Endodermal cell (in vitro differentiated cells): ENCODE measurements around the gene BUD23. TPM values are rescaled to one million over a fixed set of nuclear protein-coding genes. Genes with fewer than 3 reads are reported as not detected.

ENCODE experiments used
- DNase-seq: peaks from one replicate; pipeline ENCODE4 v3.0.0-alpha.2; 2017
- H3K27ac ChIP-seq: 2 replicates; pipeline ENCODE4 v1.5.1; 2013; ENCODE audit warnings: mild to moderate bottlenecking, low read depth, low read length, moderate library complexity
- H3K27me3 ChIP-seq: 2 replicates; pipeline ENCODE4 v1.6.1; 2013; ENCODE audit warnings: mild to moderate bottlenecking, low read length, moderate library complexity; ENCODE audit not compliant: insufficient read depth, control insufficient read depth, poor library complexity, severe bottlenecking
- H3K36me3 ChIP-seq: 2 replicates; pipeline ENCODE4 v1.7.0; 2013; ENCODE audit warnings: mild to moderate bottlenecking, low read length, moderate library complexity; ENCODE audit not compliant: control insufficient read depth, insufficient read depth
- H3K4me1 ChIP-seq: one replicate; pipeline ENCODE4 v1.7.0; 2013; ENCODE audit warnings: low read length; ENCODE audit not compliant: control insufficient read depth, insufficient read depth
- H3K4me3 ChIP-seq: 2 replicates; pipeline ENCODE4 v1.5.1; 2013; ENCODE audit warnings: mild to moderate bottlenecking, low read length, moderate library complexity
- H3K9ac ChIP-seq: 2 replicates; pipeline ENCODE4 v1.6.1; 2013; ENCODE audit warnings: mild to moderate bottlenecking, low read length, moderate library complexity; ENCODE audit not compliant: poor library complexity, severe bottlenecking; ENCODE audit errors: extremely low read depth
- H3K9me3 ChIP-seq: 2 replicates; pipeline ENCODE4 v1.6.1; 2013; ENCODE audit warnings: mild to moderate bottlenecking, low read length, moderate library complexity; ENCODE audit not compliant: control insufficient read depth
- H3K27ac Mint-ChIP-seq: 2 replicates; pipeline ENCODE4 v1.8.0; 2020; ENCODE audit warnings: mixed read lengths
- H3K27me3 Mint-ChIP-seq: 2 replicates; pipeline ENCODE4 v1.8.0; 2021; ENCODE audit warnings: mild to moderate bottlenecking, mixed read lengths; ENCODE audit not compliant: insufficient read depth
- H3K36me3 Mint-ChIP-seq: 2 replicates; pipeline ENCODE4 v1.8.0; 2020; ENCODE audit warnings: low read depth, mixed read lengths
- H3K4me1 Mint-ChIP-seq: 2 replicates; pipeline ENCODE4 v1.8.0; 2020; ENCODE audit warnings: mixed read lengths
- H3K4me3 Mint-ChIP-seq: 2 replicates; pipeline ENCODE4 v1.8.0; 2020; ENCODE audit warnings: mild to moderate bottlenecking, moderate library complexity, mixed read lengths
- H3K9me3 Mint-ChIP-seq: 2 replicates; pipeline ENCODE4 v1.8.0; 2020; ENCODE audit warnings: mild to moderate bottlenecking, mixed read lengths
- CTCF ChIP-seq: fragments of 200-600 bp; sonication (generic); conservative IDR thresholded peaks from 2 replicates; pipeline ENCODE4 v1.5.0; 2021; ENCODE audit warnings: antibody characterized with exemption, mild to moderate bottlenecking
- WGBS, 2 experiments: methylation state at CpG; one replicate each; pipeline versions ENCODE4 v1.1.5 to v1.1.7; 2013; ENCODE audit warnings: missing lambda C conversion rate in 2 of 2, mixed read lengths in 1 of 2; ENCODE audit not compliant: insufficient coverage in 1 of 2, insufficient read length in 1 of 2; 5-methylcytosine and 5-hydroxymethylcytosine counted together
- total RNA-seq, 2 donors: library from RNA; stranded (reverse); fragmentation: NEBNext Ultra II Directional in 1 of 2; extraction: Animal tissue kit (Norgen Biotek cat#: 25700) in 1 of 2; gene quantifications; 2 replicates in 1 of 2; 3 replicates in 1 of 2; pipeline ENCODE4 v1.2.1, GENCODE V29; 2021

The BUD23 gene
- total RNA-seq, 2 donors from 2014 or later, result 62.2 to 67.2 TPM

GRCh38 chr7:73701357-73701995 lies 18.1 kb downstream of the BUD23 start:
- no peak overlapping the region for H3K9ac ChIP-seq
- WGBS, 2 experiments, result 73 to 82% methylated on average over 10 to 13 of the region's 13 CpGs
- H3K36me3 Mint-ChIP-seq, result peaks cover 48% of the 10 kb centered on the region
- no peaks in the 10 kb centered on the region for H3K9me3 Mint-ChIP-seq
- no peaks in the 10 kb centered on the region for H3K4me1 ChIP-seq
- H3K4me3 Mint-ChIP-seq, result no peak overlapping the region
- TF ChIP-seq CTCF, result peak; percentile 82
- no peak overlapping the region for H3K27ac ChIP-seq
- no peaks in the 10 kb centered on the region for H3K27me3 Mint-ChIP-seq
- DNase-seq, result peak; percentile 94
- H3K4me3 ChIP-seq, result no peak overlapping the region
- H3K27ac Mint-ChIP-seq, result peak overlapping the region; percentile 46
- H3K9me3 ChIP-seq, result no peaks in the 10 kb centered on the region
- peaks cover 43% of the 10 kb centered on the region for H3K36me3 ChIP-seq
- H3K27me3 ChIP-seq, result no peaks in the 10 kb centered on the region
- peaks cover 6% of the 10 kb centered on the region for H3K4me1 Mint-ChIP-seq

- H3K4me3 Mint-ChIP-seq, result no peak overlapping the region
- H3K9me3 Mint-ChIP-seq, result no peaks in the 10 kb centered on the region
- Histone ChIP-seq H3K9me3 (no peaks in the 10 kb centered on the region), H3K27ac (no peak overlapping the region), H3K36me3 (peaks cover 37% of the 10 kb centered on the region), H3K4me1 (no peaks in the 10 kb centered on the region), H3K27me3 (no peaks in the 10 kb centered on the region), H3K4me3 (no peak overlapping the region), H3K9ac (no peak overlapping the region)
- 93 to 97% methylated on average over 5 to 8 of the region's 8 CpGs for WGBS, 2 experiments
- H3K27ac Mint-ChIP-seq, result no peak overlapping the region
- H3K36me3 Mint-ChIP-seq, result peaks cover 41% of the 10 kb centered on the region
- H3K4me1 Mint-ChIP-seq, result peaks cover 6% of the 10 kb centered on the region
- H3K27me3 Mint-ChIP-seq, result no peaks in the 10 kb centered on the region
- no peak for TF ChIP-seq CTCF
- DNase-seq, result no peak
Measured at GRCh38 chr7:73702226-73702625, 18.8 kb downstream of the BUD23 start.

DNA sequence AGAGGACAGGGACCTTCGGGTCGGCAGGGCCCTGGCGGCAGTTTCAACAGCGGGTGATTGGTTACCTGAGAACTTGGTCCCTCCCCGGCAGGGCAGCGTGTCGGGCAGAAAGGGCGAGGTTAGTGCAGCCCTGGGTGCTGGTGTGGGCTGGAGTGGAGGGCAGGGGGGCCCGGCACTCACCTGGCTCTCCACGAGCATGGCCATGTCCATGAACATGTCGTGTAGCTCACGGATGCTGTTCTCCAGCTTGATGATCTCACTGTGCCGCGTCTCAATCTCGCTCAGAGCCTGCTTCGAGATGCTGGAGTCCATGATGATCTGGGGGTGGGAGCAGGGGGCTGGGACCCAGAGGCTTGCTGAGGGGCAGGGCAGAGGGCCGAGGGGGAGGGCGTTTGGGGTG lies 19.3 kb downstream of the BUD23 start:
- WGBS, 2 experiments, result 92 to 100% methylated on average over 5 to 18 of the region's 18 CpGs
- Mint-ChIP-seq H3K9me3 (no peaks in the 10 kb centered on the region), H3K27ac (no peak overlapping the region), H3K4me1 (peaks cover 6% of the 10 kb centered on the region), H3K36me3 (peaks cover 37% of the 10 kb centered on the region), H3K4me3 (no peak overlapping the region), H3K27me3 (no peaks in the 10 kb centered on the region)
- DNase-seq, result no peak
- Histone ChIP-seq H3K27ac (no peak overlapping the region), H3K9me3 (no peaks in the 10 kb centered on the region), H3K9ac (no peak overlapping the region), H3K4me1 (no peaks in the 10 kb centered on the region), H3K36me3 (peaks cover 32% of the 10 kb centered on the region), H3K4me3 (no peak overlapping the region), H3K27me3 (no peaks in the 10 kb centered on the region)
- no peak for TF ChIP-seq CTCF
